Activated CD4-positive, alpha-beta T cell treated with anti-CD3 and anti-CD28 coated beads for 1 hour (primary cell): ENCODE measurements around the gene DNAH8.
"Not testable (repeated sequence)": the region's sequence is repeated elsewhere in the genome, so short reads cannot be mapped to it uniquely, and the experiment has no call there.

Source experiments
- DNase-seq: peaks from one replicate; pipeline ENCODE4 v3.0.0-alpha.2; 2020

Gene DNAH8

GRCh38 chr6:38715016-38715689 is at the start of gene DNAH8:
Gene DNAH8 (plus strand): TSS chr6:38715311. CDS start chr6:38722810, 7,499 bp downstream.
- DNase-seq, result no peak

GRCh38 chr6:38671885-38672467 is 43.1 kb upstream of the DNAH8 start:
- no peak for DNase-seq

- no peak for DNase-seq
These were observed 41.5 kb upstream of the DNAH8 start for GRCh38 chr6:38673397-38674165.

DNA sequence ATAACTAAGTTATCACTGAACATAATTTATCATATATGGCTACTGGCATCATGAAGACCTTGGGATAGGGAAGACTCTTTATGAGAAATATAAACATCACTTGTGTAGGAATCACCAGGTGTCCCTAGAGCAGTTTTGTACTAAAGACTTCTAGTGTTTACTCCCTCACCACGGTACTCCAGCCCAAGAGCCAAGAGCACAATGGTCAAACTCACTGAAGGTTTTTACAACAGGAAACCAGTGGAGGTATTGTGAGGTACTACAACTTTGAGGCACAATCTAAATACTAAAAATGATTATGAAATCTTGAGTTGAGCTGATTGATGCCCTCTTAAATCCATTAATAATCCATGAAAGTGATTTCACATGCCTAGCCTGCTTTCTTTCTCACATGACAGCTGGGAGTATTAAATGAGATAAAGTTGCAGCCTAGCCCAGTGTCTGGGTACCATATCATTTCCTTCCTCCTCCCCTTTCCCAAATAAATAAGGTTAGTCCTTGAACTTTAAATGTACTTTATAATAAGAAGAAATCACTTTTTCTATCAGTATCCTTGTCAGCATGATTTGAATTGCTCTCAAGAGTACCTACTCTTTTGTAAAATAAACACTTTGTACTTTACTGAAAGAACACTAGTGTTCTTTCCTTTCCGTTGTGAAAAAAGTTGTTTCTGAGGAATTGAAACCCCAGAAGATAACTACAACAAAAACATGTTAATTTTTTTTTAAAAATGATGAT is 38.7 kb upstream of the DNAH8 start:
- no peak for DNase-seq

DNA sequence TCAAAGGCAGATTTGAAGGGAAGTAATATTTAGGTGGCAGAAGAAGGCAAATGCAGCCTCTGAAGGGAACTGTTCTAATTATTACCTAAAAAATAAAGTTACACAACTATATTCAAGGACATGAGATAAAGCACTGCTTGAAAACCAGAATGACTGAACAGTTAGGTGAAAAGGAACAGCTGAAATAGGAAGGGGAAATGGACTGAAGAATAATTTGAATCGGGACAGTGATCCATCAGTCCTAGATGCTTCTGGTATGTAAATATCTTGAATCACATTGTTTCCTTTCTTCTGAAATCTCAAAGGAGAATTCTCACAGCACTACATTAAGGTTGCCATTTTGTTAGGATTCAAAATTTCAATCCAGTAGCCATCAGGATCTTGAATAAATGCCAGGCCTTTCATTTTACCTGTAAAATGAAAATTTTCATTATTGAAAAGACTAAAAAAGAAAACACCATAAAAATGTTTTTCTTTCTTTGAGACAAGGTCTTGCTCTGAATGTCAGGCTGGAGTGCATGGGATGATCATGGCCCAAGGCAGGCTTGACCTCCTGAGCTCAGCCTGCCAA is 38.1 kb upstream of the DNAH8 start:
- no peak for DNase-seq

- no peak for DNase-seq
These were observed 36.8 kb upstream of the DNAH8 start for GRCh38 chr6:38678178-38678760.

DNA sequence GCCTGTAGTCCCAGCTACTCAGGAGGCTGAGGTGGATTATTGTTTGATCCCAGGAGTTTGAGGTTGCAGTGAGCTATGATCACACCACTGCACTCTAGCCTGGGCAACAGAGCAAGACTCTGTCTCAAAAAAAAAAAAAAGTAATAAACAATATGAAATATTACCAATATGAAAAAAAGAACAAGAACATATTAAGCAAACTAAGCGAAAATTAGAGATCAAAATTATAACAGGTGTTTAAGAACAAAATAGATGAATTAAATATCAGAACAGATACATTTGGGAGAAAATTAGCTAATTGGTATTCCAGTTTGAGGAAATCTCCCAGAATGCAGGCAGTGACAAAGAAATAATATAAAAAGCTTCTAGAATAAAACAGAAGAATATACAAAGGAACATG is 35.4 kb upstream of the DNAH8 start:
- no peak for DNase-seq

DNA sequence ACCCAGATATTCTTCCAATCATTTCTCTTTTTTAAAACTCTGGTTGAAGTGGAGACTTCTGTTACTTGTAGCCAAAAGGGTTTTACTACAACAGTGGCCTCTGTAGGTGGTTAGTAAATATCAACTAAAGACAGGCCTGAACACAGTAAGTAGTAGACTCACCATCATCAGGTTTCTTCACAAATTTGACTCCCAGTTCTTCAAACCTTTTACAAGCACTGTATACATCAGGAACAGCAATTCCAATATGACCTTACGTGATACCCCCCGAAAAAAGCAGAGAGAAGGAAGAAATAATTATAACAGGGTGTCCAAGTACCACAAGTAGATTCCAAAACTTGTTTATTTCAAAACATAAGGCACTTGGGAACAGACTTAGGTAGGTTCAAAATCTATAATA is 33.3 kb upstream of the DNAH8 start:
- no peak for DNase-seq

- no peak for DNase-seq
These were observed 30.9 kb upstream of the DNAH8 start for GRCh38 chr6:38684237-38684636.

GRCh38 chr6:38684904-38685303 is 30.2 kb upstream of the DNAH8 start:
- DNase-seq, result no peak

- DNase-seq, result no peak
These were observed 28.7 kb upstream of the DNAH8 start for GRCh38 chr6:38686270-38687042.

DNA sequence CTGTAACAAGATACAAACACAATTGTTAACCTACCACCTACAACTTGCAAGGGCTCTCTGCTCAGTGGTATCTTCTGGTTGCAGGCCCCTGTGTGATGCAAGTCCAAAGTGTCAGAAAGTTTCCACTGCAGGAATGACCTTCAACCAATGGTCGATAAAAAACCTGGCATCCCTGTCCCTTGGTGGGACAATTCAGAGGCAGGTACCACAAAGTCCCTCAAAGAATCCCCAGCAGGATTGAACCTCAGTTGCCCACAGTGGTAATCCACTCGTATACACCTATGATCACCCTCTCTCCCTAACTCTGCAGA is 28.1 kb upstream of the DNAH8 start:
- no peak for DNase-seq

DNA sequence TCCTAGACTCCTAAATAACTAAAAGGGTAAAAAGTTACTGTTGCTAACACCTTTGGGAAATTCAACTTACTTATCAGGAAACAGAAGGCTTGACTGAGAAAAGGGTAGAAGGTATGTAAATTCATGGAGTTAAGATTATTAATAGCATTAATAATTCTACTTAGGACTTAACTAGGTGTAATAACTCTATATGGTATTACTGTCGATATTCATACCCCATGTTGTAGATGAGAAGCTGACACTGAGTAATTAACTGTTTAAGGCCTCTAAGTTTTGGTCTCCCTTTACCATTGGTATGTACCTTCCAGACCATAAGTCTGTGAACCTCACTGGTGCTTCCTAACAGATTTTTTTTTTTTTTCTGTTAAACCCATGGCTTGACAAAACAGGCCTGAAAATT is 27.6 kb upstream of the DNAH8 start:
- DNase-seq, result no peak

- no peak for DNase-seq
These were observed 26.5 kb upstream of the DNAH8 start for GRCh38 chr6:38688579-38689087.

- no peak for DNase-seq
These were observed 19.7 kb upstream of the DNAH8 start for GRCh38 chr6:38695227-38695900.

GRCh38 chr6:38695933-38696332 is 19.2 kb upstream of the DNAH8 start:
- no peak for DNase-seq

DNA sequence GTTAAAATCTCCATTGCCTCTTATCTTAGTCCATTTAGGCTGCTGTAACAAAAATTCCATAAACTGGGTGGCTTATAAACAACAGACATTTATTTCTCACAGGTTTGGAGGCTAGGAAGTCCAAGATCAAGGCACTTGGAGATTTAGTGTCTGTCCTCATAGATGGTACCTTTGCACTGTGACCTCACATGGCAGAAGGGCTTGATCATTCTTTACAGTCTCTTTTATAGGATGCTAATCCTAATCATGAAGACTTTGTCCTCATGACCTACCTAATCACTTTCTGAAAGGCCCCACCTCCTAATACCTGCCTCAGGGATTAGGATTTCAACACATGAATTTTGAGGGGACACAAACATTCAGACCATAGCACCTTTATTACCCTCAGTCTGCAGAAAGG is 18.8 kb upstream of the DNAH8 start:
- no peak for DNase-seq

- no peak for DNase-seq
These were observed 17.3 kb upstream of the DNAH8 start for GRCh38 chr6:38697846-38698245.

- DNase-seq, result not testable (repeated sequence)
These were observed 15.4 kb upstream of the DNAH8 start for GRCh38 chr6:38699702-38700101.

DNA sequence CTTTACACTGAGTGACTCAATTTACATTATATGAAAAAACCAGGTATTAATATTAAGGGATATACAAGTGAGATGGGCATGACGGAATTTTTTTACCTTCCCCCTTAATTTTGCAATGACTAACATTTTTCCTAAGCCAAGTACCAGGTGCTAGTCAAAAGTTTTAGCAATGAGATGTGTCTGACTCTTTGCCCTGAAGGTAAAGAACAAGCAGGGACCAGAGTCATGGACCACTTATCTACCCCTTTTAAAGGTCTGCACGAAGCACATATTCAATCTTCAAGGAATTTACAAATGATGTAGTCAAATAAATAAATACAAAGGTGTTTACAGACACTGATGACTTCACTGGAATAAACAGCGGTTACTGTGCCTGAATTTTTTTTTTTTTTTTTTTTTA is 13.6 kb upstream of the DNAH8 start:
- DNase-seq, result no peak
